Measurements from ENCODE around the gene ZNF550. TPM values are rescaled to one million over a fixed set of nuclear protein-coding genes. Genes with fewer than 3 reads are reported as not detected.
"Not testable (repeated sequence)": the region's sequence is repeated elsewhere in the genome, so short reads cannot be mapped to it uniquely, and the experiment has no call there.

The ZNF550 gene
- total and polyA plus RNA-seq, 3 experiments from 2014 or later: 9.6 to 13.5 (median 10.3) TPM

DNA sequence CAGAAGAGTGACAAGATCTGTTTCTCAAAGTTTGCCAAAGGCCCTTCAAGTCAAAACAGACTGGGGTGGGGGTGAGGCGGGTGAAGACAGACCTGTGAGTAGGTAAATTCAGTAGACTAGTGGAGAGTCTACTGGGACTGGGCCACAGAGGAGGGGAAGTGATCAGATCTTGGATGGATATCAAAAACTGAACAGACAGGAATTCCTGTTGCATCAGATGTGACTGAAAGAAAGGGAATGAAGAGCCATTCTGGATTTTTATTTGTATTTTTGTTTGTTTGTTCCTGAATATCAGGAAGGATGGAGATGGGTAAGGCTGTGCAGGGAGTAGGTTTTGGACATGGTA is 71.4 kb downstream of the ZNF550 start:
- H3K4me1 Mint-ChIP-seq: peaks cover 20 to 23% (median 22%) of the 10 kb centered on the region in 3 donors
- H3K4me1 ChIP-seq (ENCODE audit: insufficient read depth, low read length); H3K27me3 ChIP-seq (ENCODE audit: insufficient read depth, low read length, poor library complexity, severe bottlenecking); H3K9me3 ChIP-seq (ENCODE audit: low read length); DNase-seq; H3K27ac ChIP-seq (ENCODE audit: low read depth, low read length); CTCF ChIA-PET; POLR2A ChIA-PET: not testable (repeated sequence)
- peak overlapping the region in 6 of 8 donors; percentile 6 to 81 (median 56) for H3K27ac Mint-ChIP-seq
- H3K9me3 Mint-ChIP-seq: peaks cover 15 to 44% (median 30%) of the 10 kb centered on the region in 5 donors
- Histone ChIP-seq H3K4me3 (ENCODE audit: low read length) (peak overlapping the region; percentile 4), H3K36me3 (ENCODE audit: insufficient read depth, low read length) (peaks cover 21% of the 10 kb centered on the region)
- H3K4me3 Mint-ChIP-seq: peak overlapping the region; percentile 46 to 92 (median 73)
- peaks cover 7 to 13% of the 10 kb centered on the region in 2 donors for H3K27me3 Mint-ChIP-seq
- peaks cover 26 to 63% (median 46%) of the 10 kb centered on the region in 3 donors for H3K36me3 Mint-ChIP-seq

DNA sequence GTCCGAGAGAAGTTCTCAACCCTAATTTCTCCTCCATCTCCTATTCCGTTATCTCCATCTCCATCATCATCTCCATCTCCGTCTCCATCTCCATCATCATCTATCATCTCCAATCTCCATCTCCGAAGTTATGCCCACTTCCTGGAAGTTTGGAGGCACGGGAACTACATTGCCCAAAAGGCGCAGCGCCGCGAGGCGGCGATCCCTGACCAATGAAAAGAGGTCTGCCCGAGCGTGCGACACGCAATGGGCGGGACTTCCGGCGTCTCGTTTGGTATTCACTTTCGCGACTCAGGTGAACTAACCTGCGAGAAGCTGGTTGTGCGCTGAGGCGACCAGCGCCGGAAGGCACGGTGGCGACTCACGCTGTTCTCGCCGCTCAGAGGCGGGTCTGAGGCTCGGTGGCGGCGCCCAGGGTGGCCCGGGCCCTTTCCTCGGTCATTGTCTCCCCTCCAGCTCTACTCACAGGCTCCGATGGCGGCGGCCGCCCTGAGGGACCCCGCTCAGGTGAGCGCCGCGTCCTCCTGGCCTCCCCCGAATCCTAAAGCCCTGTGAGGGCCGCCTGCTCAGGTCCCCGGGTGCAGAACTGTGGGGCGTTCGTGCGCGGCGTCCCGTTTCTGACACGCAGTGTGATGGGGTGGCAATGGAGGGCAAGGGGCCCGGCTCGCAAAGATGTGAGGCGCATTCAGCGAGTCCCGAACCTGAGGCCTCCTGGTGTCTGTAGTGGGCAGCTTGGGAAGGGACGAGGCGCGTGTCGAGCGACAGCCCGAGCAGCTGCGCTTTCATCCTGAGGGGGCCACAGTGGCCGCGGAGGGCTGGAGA is 72.0 kb downstream of the ZNF550 start, which contains the start of gene ZNF419:
ZNF419 (plus strand) TSS at position 274 of the 822 bp plus-strand sequence; CDS start at position 475, 201 bp downstream.
- H3K9me3 ChIP-seq (ENCODE audit: low read length); H3K4me1 ChIP-seq (ENCODE audit: insufficient read depth, low read length); H3K27me3 ChIP-seq (ENCODE audit: insufficient read depth, low read length, poor library complexity, severe bottlenecking); CTCF ChIA-PET: not testable (repeated sequence)
- H3K27me3 Mint-ChIP-seq: peaks cover 7 to 13% of the 10 kb centered on the region in 2 donors
- H3K9me3 Mint-ChIP-seq: peaks cover 13 to 39% (median 27%) of the 10 kb centered on the region in 5 donors
- Histone ChIP-seq H3K27ac (ENCODE audit: low read depth, low read length) (peak within 1 kb of the TSS; percentile 69), H3K4me3 (ENCODE audit: low read length) (peak within 1 kb of the TSS; percentile 72), H3K36me3 (ENCODE audit: insufficient read depth, low read length) (peaks cover 15% of the 10 kb centered on the region)
- H3K27ac Mint-ChIP-seq: peak within 1 kb of the TSS; percentile 57 to 96 (median 84)
- POLR2A ChIA-PET: interaction anchor here (1.0 kb wide), 2 partner anchors 10 to 12 kb away, joined by 3 to 5 read pairs; partner anchors contain the start of genes ZNF772 and ZNF773
- peaks cover 22 to 57% (median 40%) of the 10 kb centered on the region in 3 donors for H3K36me3 Mint-ChIP-seq
- H3K4me1 Mint-ChIP-seq: peaks cover 20 to 23% (median 22%) of the 10 kb centered on the region in 3 donors
- peak; percentile 85 to 96 (median 89) for DNase-seq
- peak within 1 kb of the TSS; percentile 59 to 92 (median 73) for H3K4me3 Mint-ChIP-seq

Other genes with a start within 250 kb of the ZNF550 start
- gene ZNF543, start 239.4 kb downstream of the ZNF550 start, total RNA-seq: 1 to 10 TPM; 9.0 to 9.3 TPM
- gene ZNF543, start 239.4 kb downstream of the ZNF550 start, polyA plus RNA-seq: 6.0 TPM
- 10 to 100 TPM in 1 of 2 experiments, 1 to 10 TPM in 1; 9.4 to 10.3 TPM for gene ZNF304, start 208.6 kb downstream of the ZNF550 start, total RNA-seq
- gene ZNF304, start 208.6 kb downstream of the ZNF550 start, polyA plus RNA-seq: 3.2 TPM
- 1 to 10 TPM; 7.0 to 7.7 TPM for gene TRAPPC2B, start 196.3 kb downstream of the ZNF550 start, total RNA-seq
- 22.5 TPM for gene TRAPPC2B, start 196.3 kb downstream of the ZNF550 start, polyA plus RNA-seq
- gene ZNF547, start 196.3 kb downstream of the ZNF550 start, total RNA-seq: 1 to 10 TPM; 2.2 to 3.3 TPM
- 1.7 TPM for gene ZNF547, start 196.3 kb downstream of the ZNF550 start, polyA plus RNA-seq
- gene ZNF548, start 170.0 kb downstream of the ZNF550 start, total RNA-seq: 10 to 100 TPM; 19.2 to 19.5 TPM
- 19.9 TPM for gene ZNF548, start 170.0 kb downstream of the ZNF550 start, polyA plus RNA-seq
- 10 to 100 TPM; 11.5 to 17.0 TPM for gene ZNF17, start 148.7 kb downstream of the ZNF550 start, total RNA-seq
- 6.5 TPM for gene ZNF17, start 148.7 kb downstream of the ZNF550 start, polyA plus RNA-seq
- gene ZNF749, start 124.5 kb downstream of the ZNF550 start, total RNA-seq: 10 to 100 TPM; 29.9 to 32.7 TPM
- gene ZNF749, start 124.5 kb downstream of the ZNF550 start, polyA plus RNA-seq: 4.1 TPM
- under 1 TPM; 0.24 to 0.27 TPM for gene VN1R1, start 102.7 kb downstream of the ZNF550 start, total RNA-seq
- gene VN1R1, start 102.7 kb downstream of the ZNF550 start, polyA plus RNA-seq: not detected
- 1 to 10 TPM; 6.3 to 7.3 TPM for gene ZNF772, start 82.3 kb downstream of the ZNF550 start, total RNA-seq
- gene ZNF772, start 82.3 kb downstream of the ZNF550 start, polyA plus RNA-seq: 0.92 TPM
- 1 to 10 TPM; 7.3 to 9.1 TPM for gene ZNF419, start 72.1 kb downstream of the ZNF550 start, total RNA-seq
- gene ZNF419, start 72.1 kb downstream of the ZNF550 start, polyA plus RNA-seq: 9.5 TPM
- gene ZNF773, start 59.9 kb downstream of the ZNF550 start, total RNA-seq: 1 to 10 TPM; 7.6 to 8.1 TPM
- 14.5 TPM for gene ZNF773, start 59.9 kb downstream of the ZNF550 start, polyA plus RNA-seq
- 1 to 10 TPM; 6.9 to 7.0 TPM for gene ZNF549, start 32.5 kb downstream of the ZNF550 start, total RNA-seq
- 8.7 TPM for gene ZNF549, start 32.5 kb downstream of the ZNF550 start, polyA plus RNA-seq
- gene ZNF416, start 19.0 kb upstream of the ZNF550 start, total RNA-seq: 1 to 10 TPM; 5.9 to 6.6 TPM
- 6.3 TPM for gene ZNF416, start 19.0 kb upstream of the ZNF550 start, polyA plus RNA-seq
- 10 to 100 TPM in 1 of 2 experiments, 1 to 10 TPM in 1; 9.7 to 10.9 TPM for gene ZIK1, start 24.3 kb upstream of the ZNF550 start, total RNA-seq
- gene ZIK1, start 24.3 kb upstream of the ZNF550 start, polyA plus RNA-seq: 7.6 TPM
- gene ZNF530, start 40.0 kb upstream of the ZNF550 start, total RNA-seq: 10 to 100 TPM; 10.5 to 12.6 TPM
- gene ZNF530, start 40.0 kb upstream of the ZNF550 start, polyA plus RNA-seq: 6.2 TPM
- 10 to 100 TPM; 19.1 to 22.1 TPM for gene ZNF134, start 54.4 kb upstream of the ZNF550 start, total RNA-seq
- gene ZNF134, start 54.4 kb upstream of the ZNF550 start, polyA plus RNA-seq: 14.3 TPM
- 10 to 100 TPM; 12.1 TPM for gene ZNF211, start 73.3 kb upstream of the ZNF550 start, total RNA-seq
- gene ZNF211, start 73.3 kb upstream of the ZNF550 start, polyA plus RNA-seq: 17.9 TPM
- not detected for gene ZSCAN4, start 109.1 kb upstream of the ZNF550 start, total RNA-seq
- gene ZSCAN4, start 109.1 kb upstream of the ZNF550 start, polyA plus RNA-seq: not detected
- gene ZNF551, start 122.1 kb upstream of the ZNF550 start, total RNA-seq: 10 to 100 TPM; 14.5 to 15.6 TPM
- gene ZNF551, start 122.1 kb upstream of the ZNF550 start, polyA plus RNA-seq: 7.8 TPM
- 1 to 10 TPM; 6.5 to 7.7 TPM for gene ZNF154, start 149.3 kb upstream of the ZNF550 start, total RNA-seq
- gene ZNF154, start 149.3 kb upstream of the ZNF550 start, polyA plus RNA-seq: 2.2 TPM
- gene ZNF671, start 167.8 kb upstream of the ZNF550 start, total RNA-seq: 10 to 100 TPM; 10.6 to 11.0 TPM
- gene ZNF671, start 167.8 kb upstream of the ZNF550 start, polyA plus RNA-seq: 24.3 TPM
- 10 to 100 TPM; 13.3 to 17.2 TPM for gene ZNF776, start 187.0 kb upstream of the ZNF550 start, total RNA-seq
- gene ZNF776, start 187.0 kb upstream of the ZNF550 start, polyA plus RNA-seq: 7.0 TPM
- 10 to 100 TPM; 15.6 to 17.1 TPM for gene ZNF586, start 209.8 kb upstream of the ZNF550 start, total RNA-seq
- gene ZNF586, start 209.8 kb upstream of the ZNF550 start, polyA plus RNA-seq: 18.6 TPM

Measured in CD8-positive, alpha-beta memory T cell (primary cell).